NCI-H2196 treated with DMSO at 0.1 percent for 48 hours (cell line): ENCODE data around the gene TNXB.
"Not testable (repeated sequence)": the region's sequence is repeated elsewhere in the genome, so short reads cannot be mapped to it uniquely, and the experiment has no call there.

Experiments used
- DNase-seq: peaks from one replicate; lab custom pipeline; 2025; ENCODE audit not compliant: unreplicated experiment; lab: John Stamatoyannopoulos, UW

The TNXB gene

GRCh38 chr6:32068867-32069266 lies 40.3 kb downstream of the TNXB start:
- no peak for DNase-seq

- not testable (repeated sequence) for DNase-seq
These were observed 40.8 kb downstream of the TNXB start for GRCh38 chr6:32068315-32068714.

GRCh38 chr6:32067521-32067920 lies 41.6 kb downstream of the TNXB start:
- not testable (repeated sequence) for DNase-seq

GRCh38 chr6:32064706-32065105 lies 44.4 kb downstream of the TNXB start:
- no peak for DNase-seq

- no peak for DNase-seq
These were observed 48.0 kb downstream of the TNXB start for GRCh38 chr6:32060966-32061655.

GRCh38 chr6:32058511-32058963 lies 50.6 kb downstream of the TNXB start:
- no peak for DNase-seq

GRCh38 chr6:32057966-32058365 lies 51.2 kb downstream of the TNXB start:
- DNase-seq, result no peak

GRCh38 chr6:32056254-32056653 lies 52.9 kb downstream of the TNXB start:
- no peak for DNase-seq

GRCh38 chr6:32055756-32056155 lies 53.4 kb downstream of the TNXB start:
- not testable (repeated sequence) for DNase-seq

- not testable (repeated sequence) for DNase-seq
These were observed 55.8 kb downstream of the TNXB start for GRCh38 chr6:32053314-32053713.

GRCh38 chr6:32052626-32053025 lies 56.5 kb downstream of the TNXB start:
- not testable (repeated sequence) for DNase-seq

GRCh38 chr6:32050562-32050961 lies 58.6 kb downstream of the TNXB start:
- DNase-seq, result no peak

GRCh38 chr6:32049736-32050135 lies 59.4 kb downstream of the TNXB start:
- DNase-seq, result not testable (repeated sequence)

- DNase-seq, result not testable (repeated sequence)
These were observed 60.0 kb downstream of the TNXB start for GRCh38 chr6:32049149-32049548.

GRCh38 chr6:32047855-32048766 lies 61.0 kb downstream of the TNXB start:
- no peak for DNase-seq

- DNase-seq, result no peak
These were observed 61.6 kb downstream of the TNXB start for GRCh38 chr6:32047539-32047854.

- no peak for DNase-seq
These were observed 62.1 kb downstream of the TNXB start for GRCh38 chr6:32047084-32047478.

GRCh38 chr6:32046450-32047083 lies 62.6 kb downstream of the TNXB start:
- DNase-seq, result no peak

GRCh38 chr6:32045811-32046449 lies 63.2 kb downstream of the TNXB start:
- DNase-seq, result no peak

GRCh38 chr6:32044916-32045315 lies 64.2 kb downstream of the TNXB start:
- not testable (repeated sequence) for DNase-seq
